Raji (cell line): Measurements from ENCODE around the gene TM2D1.

Source experiments
- POLR2A ChIP-seq: IDR thresholded peaks from 2 replicates; pipeline ENCODE4 v1.6.1; 2011; ENCODE audit warnings: low read depth, low read length, control low read depth; ENCODE audit not compliant: insufficient read depth

The TM2D1 gene

DNA sequence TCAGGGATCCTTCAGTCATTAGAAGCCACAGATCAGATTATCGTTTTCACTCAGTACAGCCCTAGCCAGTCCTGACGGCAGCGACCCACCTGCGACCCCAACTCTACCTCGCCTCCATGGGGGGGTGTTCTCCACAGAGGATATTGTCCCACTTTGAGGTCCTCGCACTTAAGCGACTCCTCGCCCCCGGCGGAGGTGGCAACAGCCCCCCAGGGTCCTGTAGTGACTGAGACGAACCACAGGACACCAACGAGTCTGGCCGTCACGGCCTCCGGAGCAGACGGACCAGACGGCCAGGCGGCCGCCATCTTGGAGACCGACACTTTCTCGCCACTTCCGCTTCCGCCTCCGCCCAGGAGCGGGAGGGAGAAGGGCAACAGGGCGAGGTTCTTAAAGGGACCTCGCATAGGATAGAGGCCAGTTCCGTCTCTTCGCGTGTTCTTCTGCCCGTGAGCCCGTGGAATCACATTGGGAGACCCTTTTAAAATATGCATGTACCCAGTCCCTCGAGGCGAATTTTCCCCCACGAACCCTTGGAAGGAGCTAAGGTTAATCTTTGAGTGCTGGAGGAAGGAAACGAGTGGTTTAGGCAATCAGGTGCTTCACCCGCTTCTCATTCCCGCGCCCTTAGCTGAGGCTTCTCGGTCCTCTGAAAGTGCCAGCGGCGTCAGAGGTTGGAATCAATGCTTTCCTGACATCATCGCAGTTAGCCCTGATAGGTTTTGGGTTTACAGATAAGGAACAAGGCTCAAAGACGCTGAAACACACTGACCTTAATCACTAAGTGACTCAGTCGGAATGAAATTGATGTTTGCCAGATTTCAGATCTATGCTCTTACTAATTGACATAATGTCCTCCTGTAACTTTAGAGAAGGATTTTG lies at the start of gene TM2D1:
Gene TM2D1 (minus strand): TSS at position 329 of the 882 bp plus-strand sequence. CDS start 21 bp downstream, at position 308.
- TF ChIP-seq POLR2A, result peak; percentile 98

DNA sequence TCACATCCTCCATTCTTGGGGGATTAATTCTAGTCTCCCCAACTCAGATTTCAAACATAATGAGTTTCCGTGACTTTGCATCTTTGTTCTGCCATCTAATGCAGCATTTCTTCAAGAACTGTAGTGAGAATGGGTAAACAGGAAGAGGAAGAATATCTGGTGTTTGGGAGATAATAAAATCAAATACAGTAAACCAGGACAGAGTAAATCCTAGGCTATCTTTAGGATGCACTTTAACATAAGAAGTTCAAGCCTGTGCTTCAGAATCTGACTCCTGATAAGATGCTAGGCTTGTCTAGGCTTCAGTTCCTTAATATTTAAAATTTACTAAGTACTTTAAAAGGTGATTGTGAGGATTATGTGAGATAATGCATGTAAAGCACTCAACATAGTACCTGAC lies 45.2 kb upstream of the TM2D1 start:
- no peak for TF ChIP-seq POLR2A

DNA sequence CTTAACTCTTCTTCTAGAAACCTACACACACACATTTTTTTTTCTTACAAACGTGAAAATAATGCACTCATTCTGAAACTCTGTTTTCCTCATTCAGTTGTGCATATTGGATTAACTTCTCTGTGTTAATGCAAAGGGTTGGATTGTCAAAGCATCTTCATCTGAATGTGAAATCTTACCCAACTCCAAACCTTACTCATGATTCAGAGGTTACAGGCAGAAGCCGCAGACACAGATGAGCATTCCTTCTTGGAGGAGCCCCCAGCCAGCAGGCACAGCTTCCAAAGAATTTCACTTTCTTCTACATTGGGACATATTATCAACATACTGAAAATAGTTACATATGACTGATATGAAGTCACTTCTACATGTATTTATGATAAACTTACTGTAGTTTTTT lies 33.0 kb upstream of the TM2D1 start:
- TF ChIP-seq POLR2A, result no peak

DNA sequence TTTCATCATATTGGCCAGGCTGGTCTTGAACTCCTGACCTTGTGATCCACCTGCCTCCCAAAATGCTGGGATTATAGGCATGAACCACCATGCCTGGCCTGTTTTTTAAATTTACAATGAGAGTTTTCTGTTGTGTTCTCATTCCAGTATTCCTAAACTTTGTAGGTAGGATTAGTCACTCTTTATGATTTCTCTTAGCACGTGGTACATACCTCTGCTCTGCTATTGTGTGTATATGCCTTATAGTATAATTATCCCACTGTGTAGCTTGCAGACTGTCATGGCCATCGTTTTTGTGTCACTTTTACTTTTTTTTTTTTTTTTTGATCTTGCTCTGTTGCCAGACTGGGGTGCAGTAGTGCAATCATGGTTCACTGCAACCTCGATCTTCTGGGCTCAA lies 31.8 kb upstream of the TM2D1 start:
- no peak for TF ChIP-seq POLR2A

DNA sequence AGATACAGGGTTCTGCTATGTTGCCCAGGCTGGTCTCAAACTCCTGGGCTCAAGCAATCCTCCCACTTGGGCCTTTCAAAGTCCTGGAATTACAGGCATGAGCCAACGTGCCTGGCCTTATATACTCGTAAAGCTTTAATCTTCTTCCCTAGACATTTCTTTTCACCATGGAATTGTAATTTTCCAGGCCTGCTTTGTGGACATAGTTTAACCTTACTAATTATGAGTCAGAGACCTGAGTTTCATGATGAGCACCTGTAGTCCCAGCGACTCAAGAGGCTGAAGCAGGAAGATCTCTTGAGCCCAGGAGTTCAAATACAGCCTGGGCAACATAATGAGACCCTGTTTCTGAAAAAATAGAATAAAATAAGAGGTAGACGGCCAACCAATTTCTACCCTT lies 29.6 kb upstream of the TM2D1 start:
- no peak for TF ChIP-seq POLR2A

DNA sequence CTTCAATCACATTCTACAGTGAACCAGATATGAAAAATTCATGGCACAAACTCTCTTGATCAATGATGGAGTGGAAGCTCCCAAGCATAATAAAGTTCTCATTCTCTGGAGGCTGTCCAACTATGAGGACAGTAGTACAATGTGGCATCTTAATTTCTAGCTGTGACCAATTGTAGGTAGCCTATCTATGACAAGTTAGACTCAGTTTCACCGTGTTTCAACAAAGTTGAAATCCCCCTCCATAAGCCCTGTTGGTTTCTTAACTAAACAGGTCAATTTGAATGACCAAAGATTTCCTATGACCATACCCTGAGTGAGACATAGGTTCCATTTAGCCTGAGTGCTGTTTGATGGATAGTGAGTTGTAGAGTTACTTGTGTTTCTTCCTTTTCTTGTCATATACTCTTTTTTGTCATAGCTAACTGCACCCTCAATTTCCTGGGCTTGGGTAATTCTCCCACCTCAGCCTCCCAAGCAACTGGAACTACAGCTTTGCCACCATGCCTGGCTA lies 29.1 kb upstream of the TM2D1 start:
- TF ChIP-seq POLR2A, result no peak

DNA sequence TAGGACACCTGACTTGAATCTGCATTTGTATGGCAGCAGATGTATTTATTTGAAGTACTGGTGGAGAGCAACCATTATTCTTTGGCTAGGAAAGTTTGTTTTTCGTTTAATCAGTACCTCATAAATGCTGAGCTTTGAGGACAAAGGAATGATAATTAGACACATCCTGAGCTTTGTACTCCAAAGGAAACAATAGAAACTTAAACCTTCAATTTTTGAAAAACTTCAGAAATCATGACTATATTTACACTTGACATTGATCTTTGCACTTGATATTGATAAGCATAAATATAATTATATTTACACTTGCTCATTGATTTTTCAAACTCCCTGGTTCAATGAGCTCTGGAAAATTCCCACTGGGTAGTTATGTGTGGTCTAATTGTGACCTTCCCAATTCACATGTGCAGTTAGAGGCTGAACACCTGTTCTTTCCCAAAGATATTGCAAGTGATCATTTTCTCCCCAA lies 28.0 kb upstream of the TM2D1 start:
- no peak for TF ChIP-seq POLR2A

DNA sequence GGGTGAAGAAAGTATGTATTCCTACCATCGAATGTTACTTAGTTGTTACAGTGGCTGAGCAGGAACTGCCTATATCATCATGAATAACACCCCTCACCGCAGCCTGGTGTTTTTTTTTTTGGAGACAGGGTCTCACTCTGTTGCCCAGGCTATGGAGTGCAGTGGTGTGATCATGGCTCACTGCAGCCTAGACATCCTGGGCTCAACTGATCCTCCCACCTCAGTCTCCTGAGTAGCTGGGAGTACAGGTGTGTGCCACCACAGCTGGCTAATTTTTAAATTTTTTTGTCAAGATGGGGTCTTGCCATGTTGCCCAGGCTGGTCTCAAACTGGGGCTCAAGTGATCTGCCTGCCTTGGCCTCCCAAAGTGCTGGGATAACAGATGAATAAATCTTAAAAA lies 24.6 kb upstream of the TM2D1 start:
- TF ChIP-seq POLR2A, result no peak

DNA sequence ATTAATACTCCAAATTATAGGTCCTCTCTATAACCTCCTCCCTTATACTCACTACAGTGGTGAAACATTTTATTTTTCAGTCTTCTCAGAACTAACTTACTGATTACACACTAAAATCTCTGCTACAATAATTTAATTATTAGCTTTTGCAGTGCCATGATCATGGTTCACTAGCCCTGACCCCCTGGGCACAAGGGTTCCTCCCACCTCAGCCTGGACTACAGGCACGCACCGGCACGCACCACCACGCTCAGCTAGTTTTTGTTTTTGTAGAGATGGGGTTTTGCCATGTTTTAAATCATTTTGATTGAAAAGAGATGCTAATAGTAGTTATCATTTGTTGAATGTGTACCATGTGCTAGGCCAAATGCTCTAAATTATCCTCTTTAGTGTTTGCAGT lies 23.6 kb upstream of the TM2D1 start:
- no peak for TF ChIP-seq POLR2A

DNA sequence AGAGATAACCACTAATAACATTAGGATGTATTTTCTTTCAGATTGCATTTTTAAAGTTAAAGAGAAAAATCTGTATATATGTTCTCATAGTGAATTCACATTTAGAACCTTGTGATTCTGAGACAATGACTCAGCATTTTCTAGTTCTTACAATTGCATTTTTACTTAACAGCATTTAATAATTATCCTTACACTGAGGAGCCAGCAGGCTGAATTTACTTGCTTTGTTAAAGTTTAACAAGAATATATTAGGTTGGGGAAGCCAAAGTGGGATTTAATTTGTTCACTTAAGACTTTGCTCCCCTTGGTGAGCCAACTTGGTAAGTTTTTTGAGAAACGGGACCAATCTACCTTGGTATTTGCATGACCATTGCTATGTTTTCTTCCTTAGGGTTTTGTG lies 21.9 kb upstream of the TM2D1 start:
- no peak for TF ChIP-seq POLR2A

DNA sequence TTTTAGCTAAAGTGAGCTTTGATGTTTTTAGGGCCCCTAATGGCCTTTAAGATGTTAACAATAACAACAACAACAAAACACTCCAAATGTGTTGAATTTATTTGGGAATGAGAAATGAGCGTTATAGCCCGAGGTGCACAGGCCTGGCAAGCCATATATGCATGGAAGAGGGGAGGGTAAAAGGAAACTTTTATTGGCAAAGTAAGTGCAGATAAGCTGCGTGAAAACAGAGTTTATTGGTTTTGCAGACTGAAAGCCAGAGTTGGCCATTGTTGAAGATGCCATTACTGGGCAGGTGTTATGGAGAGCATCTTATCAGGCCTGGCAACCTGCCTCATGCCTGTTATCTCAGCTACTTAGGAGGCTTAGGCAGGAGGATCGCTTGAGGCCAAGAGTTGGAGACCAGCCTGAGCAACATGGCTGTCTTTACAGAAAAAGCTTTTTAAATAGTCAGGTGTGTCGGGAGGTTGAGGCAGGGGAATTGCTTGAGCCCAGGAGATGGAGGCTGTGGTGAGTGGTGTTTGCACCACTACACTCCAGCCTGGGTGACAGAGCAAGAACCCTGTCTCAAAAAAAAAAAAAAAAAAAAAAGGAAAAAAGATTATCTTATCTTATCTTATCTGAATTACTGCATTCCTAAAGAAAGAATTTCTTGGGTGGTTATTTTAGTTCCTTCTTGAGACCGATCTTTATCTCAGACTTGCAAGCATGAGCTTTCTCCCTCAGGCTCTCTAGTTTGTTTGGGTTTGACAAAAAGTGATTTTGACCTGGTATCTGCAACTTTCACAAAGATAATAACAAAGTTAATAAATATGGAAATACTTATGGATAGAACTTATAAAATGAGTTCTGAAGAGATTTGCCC lies 19.0 kb upstream of the TM2D1 start:
- no peak for TF ChIP-seq POLR2A

DNA sequence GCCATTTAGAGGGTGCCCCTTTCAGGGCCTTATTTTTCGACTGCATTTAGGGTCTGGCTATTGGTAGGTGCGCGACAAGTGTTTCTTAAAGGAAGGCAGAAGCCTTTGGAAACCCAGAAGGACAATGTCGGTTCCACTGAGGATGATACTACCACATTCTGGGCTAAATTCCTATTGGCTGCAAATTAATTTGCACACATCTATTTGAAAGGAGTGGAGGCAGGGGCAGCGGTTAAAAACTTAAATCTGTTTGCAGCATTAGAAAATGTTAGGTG lies 18.4 kb upstream of the TM2D1 start:
- TF ChIP-seq POLR2A, result no peak

DNA sequence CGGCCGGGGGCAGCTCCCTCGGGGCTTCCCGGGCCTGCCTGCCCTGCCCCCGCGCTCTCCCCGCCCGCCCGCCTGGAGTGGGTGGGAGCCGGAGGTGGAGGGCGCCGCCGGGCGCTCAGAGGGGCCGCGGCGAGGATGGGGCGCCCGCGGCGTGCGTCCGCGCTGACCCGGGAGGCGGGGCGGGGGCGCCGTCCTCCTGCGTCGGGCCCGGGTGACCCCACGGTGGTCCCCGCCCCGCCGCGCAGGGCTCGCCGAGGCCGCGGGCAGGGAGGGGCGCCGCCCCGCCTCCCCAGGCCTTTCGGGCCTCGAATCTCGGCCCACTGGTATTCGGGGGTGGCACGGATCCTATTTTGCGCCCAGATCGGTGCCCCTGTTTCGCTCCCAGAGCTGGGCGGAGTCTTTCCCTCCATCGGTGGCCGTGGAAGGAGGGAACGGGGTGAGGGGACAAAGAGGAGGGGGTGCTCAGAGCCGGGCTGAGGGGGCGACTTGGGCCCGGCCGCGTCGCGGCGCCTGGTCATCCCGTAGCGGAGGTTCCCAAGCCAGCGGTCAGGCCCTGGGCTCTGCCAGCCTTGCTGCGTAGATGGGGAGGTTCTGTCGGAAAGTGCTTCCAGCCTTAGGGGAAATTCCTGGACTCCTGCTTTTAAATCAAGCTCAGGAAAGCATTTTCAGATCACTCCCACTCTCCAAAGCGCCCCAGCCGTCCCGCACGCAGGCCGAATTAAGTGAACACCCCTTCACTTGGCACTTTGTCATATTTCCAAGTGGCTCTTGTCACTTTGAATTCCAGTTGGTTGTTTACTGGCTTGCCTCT lies 17.9 kb upstream of the TM2D1 start:
- no peak for TF ChIP-seq POLR2A

DNA sequence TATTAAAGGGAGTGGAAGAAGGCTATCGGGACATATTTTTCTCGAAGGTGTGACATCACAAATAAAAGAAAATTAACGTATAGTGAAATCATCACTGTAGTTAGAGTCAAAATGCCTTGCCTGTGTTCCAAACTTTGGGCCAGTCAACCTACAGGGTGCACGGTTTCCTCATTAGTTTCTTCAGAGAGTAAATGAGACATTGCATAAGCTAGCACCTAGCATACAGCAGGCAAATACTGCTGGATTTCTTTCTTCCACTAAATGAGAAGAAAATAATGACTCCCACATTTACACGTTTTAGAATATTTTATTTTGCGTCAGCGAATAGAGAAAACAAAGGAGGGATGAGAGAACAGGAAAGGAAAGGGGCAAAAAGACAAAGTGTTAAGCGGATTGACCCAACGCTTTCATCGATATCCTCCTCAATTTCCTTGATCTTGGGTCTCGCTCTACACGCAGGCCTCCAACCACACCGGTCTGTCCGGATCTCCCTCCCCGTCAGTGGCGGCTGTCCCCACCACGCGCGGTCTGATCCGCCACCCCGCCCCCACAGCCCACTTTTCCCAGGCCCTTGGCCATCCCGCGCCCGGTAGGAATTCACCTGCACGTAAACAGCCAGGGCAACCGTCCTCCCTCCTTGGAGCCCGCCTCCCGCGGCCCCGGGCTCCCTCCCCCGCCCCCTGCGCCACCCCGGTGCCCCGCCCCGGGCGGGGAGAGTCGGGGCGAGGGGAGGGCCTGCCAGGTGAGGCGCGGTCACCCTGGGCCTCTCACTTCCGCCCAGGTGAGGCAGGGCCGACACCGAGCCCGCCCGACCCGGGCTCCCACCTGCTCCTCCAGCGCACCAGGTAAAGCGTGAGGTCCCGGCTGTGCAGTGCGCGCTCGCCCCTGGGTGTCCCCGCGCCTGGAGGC lies 17.0 kb upstream of the TM2D1 start, which contains the start of gene PATJ:
Gene PATJ (plus strand): TSS at position 770 of the 909 bp plus-strand sequence. CDS start 20,413 bp downstream, outside the sequence.
- TF ChIP-seq POLR2A, result peak; percentile 35; the same call in 1 of the 2 replicates
